Measurements from ENCODE around the gene SLAMF9. TPM values are rescaled to one million over a fixed set of nuclear protein-coding genes. Genes with fewer than 3 reads are reported as not detected.

Gene SLAMF9
- total RNA-seq, 1 experiment from 2014 or later, result 0.36 TPM

- POLR2A ChIA-PET, result interaction anchor here (1.1 to 1.4 kb wide), 2 partner anchors 46 to 62 kb away, joined by 3 to 4 read pairs; no protein-coding TSS in a partner anchor
Measured at GRCh38 chr1:159992161-159992560, 38.1 kb upstream of the SLAMF9 start.

GRCh38 chr1:159991513-159991912 is 37.5 kb upstream of the SLAMF9 start:
- POLR2A ChIA-PET, result interaction anchor here (0.6 to 1.4 kb wide), 3 partner anchors 15 to 63 kb away, joined by 3 to 4 read pairs (median 4); no protein-coding TSS in a partner anchor
- H3K27me3 Mint-ChIP-seq (ENCODE audit: insufficient read depth, unreplicated experiment), result no peaks in the 10 kb centered on the region

More at GRCh38 chr1:159992161-159992560, 38.1 kb upstream of the SLAMF9 start:
- Mint-ChIP-seq H3K9me3 (ENCODE audit: unreplicated experiment) (no peaks in the 10 kb centered on the region), H3K27ac (ENCODE audit: unreplicated experiment) (peak overlapping the region; percentile 45), H3K4me3 (ENCODE audit: unreplicated experiment) (no peak overlapping the region), H3K36me3 (ENCODE audit: insufficient read depth, unreplicated experiment) (no peaks in the 10 kb centered on the region), H3K27me3 (ENCODE audit: insufficient read depth, unreplicated experiment) (no peaks in the 10 kb centered on the region), H3K4me1 (ENCODE audit: low read depth, unreplicated experiment) (peaks cover 8% of the 10 kb centered on the region)
- intact Hi-C loops (cut with micrococcal nuclease; ENCODE audit: unreplicated experiment), result no loop called here
- H3K9me3 ChIP-seq, result no peaks in the 10 kb centered on the region
- H3K27me3 ChIP-seq (replicated peaks; ENCODE audit: control insufficient read depth, insufficient read depth, low read length), result no peaks in the 10 kb centered on the region
- no peak for DNase-seq
- no peak overlapping the region for H3K4me3 ChIP-seq (ENCODE audit: low read depth, low read length)
- CTCF ChIA-PET, result interaction anchor here (1.0 to 1.4 kb wide), 5 partner anchors 14 to 52 kb away, joined by 3 to 10 read pairs (median 4); partner anchors contain the start of gene IGSF9
- H3K4me1 ChIP-seq, result peaks cover 14% of the 10 kb centered on the region
- H3K36me3 ChIP-seq (ENCODE audit: control insufficient read depth, insufficient read depth, low read length), result no peaks in the 10 kb centered on the region
- no peak for TF ChIP-seq CTCF (IDR thresholded peaks at IDR 0.05; ENCODE audit: insufficient read depth in 1 of 2, low read depth in 1 of 2, low read length in 1 of 2, severe bottlenecking in 1 of 2, unreplicated experiment in 1 of 2)
- BruUV-seq (replicated peaks), result no TSS peak

GRCh38 chr1:159990005-159990404 is 36.0 kb upstream of the SLAMF9 start:
- BruUV-seq (replicated peaks), result no TSS peak
- intact Hi-C loops (cut with micrococcal nuclease; ENCODE audit: unreplicated experiment), result no loop called here
- Mint-ChIP-seq H3K27me3 (ENCODE audit: insufficient read depth, unreplicated experiment) (no peaks in the 10 kb centered on the region), H3K36me3 (ENCODE audit: insufficient read depth, unreplicated experiment) (no peaks in the 10 kb centered on the region), H3K9me3 (ENCODE audit: unreplicated experiment) (no peaks in the 10 kb centered on the region), H3K4me1 (ENCODE audit: low read depth, unreplicated experiment) (peaks cover 8% of the 10 kb centered on the region), H3K27ac (ENCODE audit: unreplicated experiment) (no peak overlapping the region), H3K4me3 (ENCODE audit: unreplicated experiment) (no peak overlapping the region)
- Histone ChIP-seq H3K4me1 (peaks cover 14% of the 10 kb centered on the region), H3K9me3 (no peaks in the 10 kb centered on the region), H3K36me3 (ENCODE audit: control insufficient read depth, insufficient read depth, low read length) (no peaks in the 10 kb centered on the region), H3K27me3 (replicated peaks; ENCODE audit: control insufficient read depth, insufficient read depth, low read length) (no peaks in the 10 kb centered on the region), H3K4me3 (ENCODE audit: low read depth, low read length) (no peak overlapping the region)
- no peak for DNase-seq
- POLR2A ChIA-PET, result no interaction called here
- CTCF ChIA-PET, result no interaction called here
- TF ChIP-seq CTCF (IDR thresholded peaks at IDR 0.05; ENCODE audit: insufficient read depth in 1 of 2, low read depth in 1 of 2, low read length in 1 of 2, severe bottlenecking in 1 of 2, unreplicated experiment in 1 of 2), result no peak

More at GRCh38 chr1:159991513-159991912, 37.5 kb upstream of the SLAMF9 start:
- Mint-ChIP-seq H3K4me1 (ENCODE audit: low read depth, unreplicated experiment) (peaks cover 8% of the 10 kb centered on the region), H3K36me3 (ENCODE audit: insufficient read depth, unreplicated experiment) (no peaks in the 10 kb centered on the region), H3K4me3 (ENCODE audit: unreplicated experiment) (peak overlapping the region; percentile 52), H3K9me3 (ENCODE audit: unreplicated experiment) (no peaks in the 10 kb centered on the region), H3K27ac (ENCODE audit: unreplicated experiment) (peak overlapping the region; percentile 45)
- intact Hi-C loops (cut with micrococcal nuclease; ENCODE audit: unreplicated experiment), result loop anchor here (1.0 kb wide), 2 partner anchors 15 to 20 kb away; no protein-coding TSS in a partner anchor
- Histone ChIP-seq H3K4me1 (peaks cover 14% of the 10 kb centered on the region), H3K9me3 (no peaks in the 10 kb centered on the region), H3K27me3 (replicated peaks; ENCODE audit: control insufficient read depth, insufficient read depth, low read length) (no peaks in the 10 kb centered on the region), H3K36me3 (ENCODE audit: control insufficient read depth, insufficient read depth, low read length) (no peaks in the 10 kb centered on the region), H3K4me3 (ENCODE audit: low read depth, low read length) (no peak overlapping the region)
- TF ChIP-seq CTCF (IDR thresholded peaks at IDR 0.05; ENCODE audit: insufficient read depth in 1 of 2, low read depth in 1 of 2, low read length in 1 of 2, severe bottlenecking in 1 of 2, unreplicated experiment in 1 of 2), result no peak
- no TSS peak for BruUV-seq (replicated peaks)
- CTCF ChIA-PET, result interaction anchor here (0.8 to 1.4 kb wide), 6 partner anchors 15 to 94 kb away, joined by 3 to 10 read pairs (median 4); partner anchors contain the start of gene IGSF9
- peak; percentile 49 to 63 for DNase-seq

All from Caco-2 (cell line).